H9 (cell line): Measurements from ENCODE around the gene MOB3B. TPM values are rescaled to one million over a fixed set of nuclear protein-coding genes. Genes with fewer than 3 reads are reported as not detected.

Experiments used
- DNase-seq: peaks from one replicate; pipeline ENCODE4 v3.0.0-alpha.2; 2017
- H2AFZ ChIP-seq: one replicate; pipeline ENCODE4 v1.6.1; 2013; ENCODE audit warnings: mild to moderate bottlenecking, low read length, control low read depth, moderate library complexity
- H2AK5ac ChIP-seq: 2 replicates; pipeline ENCODE4 v1.6.1; 2013; ENCODE audit warnings: low read length, control low read depth, mixed read lengths; ENCODE audit not compliant: insufficient read length
- H2BK120ac ChIP-seq: one replicate; pipeline ENCODE4 v1.6.1; 2013; ENCODE audit warnings: low read depth, mild to moderate bottlenecking, low read length, control low read depth, inconsistent platforms; ENCODE audit not compliant: poor library complexity, severe bottlenecking
- H2BK12ac ChIP-seq: 2 replicates; pipeline ENCODE4 v1.6.1; 2013; ENCODE audit warnings: low read length, control low read depth, mixed read lengths, low read depth; ENCODE audit not compliant: insufficient read length
- H2BK15ac ChIP-seq: 2 replicates; pipeline ENCODE4 v1.6.1; 2013; ENCODE audit warnings: low read depth, low read length, control low read depth
- H2BK20ac ChIP-seq: one replicate; pipeline ENCODE4 v1.6.1; 2013; ENCODE audit warnings: low read depth, mild to moderate bottlenecking, low read length, control low read depth, inconsistent platforms; ENCODE audit not compliant: poor library complexity, severe bottlenecking
- H2BK5ac ChIP-seq: 2 replicates; pipeline ENCODE4 v1.6.1; 2013; ENCODE audit warnings: low read length, control low read depth, mixed read lengths; ENCODE audit not compliant: insufficient read length
- H3K14ac ChIP-seq: 2 replicates; pipeline ENCODE4 v1.6.1; 2013; ENCODE audit warnings: low read length, control low read depth; ENCODE audit not compliant: insufficient read depth
- H3K18ac ChIP-seq: 2 replicates; pipeline ENCODE4 v1.6.1; 2013; ENCODE audit warnings: low read depth, mild to moderate bottlenecking, mixed read lengths, low read length, control low read depth; ENCODE audit not compliant: insufficient read length
- H3K23ac ChIP-seq: 2 replicates; pipeline ENCODE4 v1.6.1; 2013; ENCODE audit warnings: low read length, control low read depth, mixed read lengths, low read depth; ENCODE audit not compliant: insufficient read length
- H3K23me2 ChIP-seq: 2 replicates; pipeline ENCODE4 v1.6.1; 2013; ENCODE audit warnings: low read depth, mild to moderate bottlenecking, mixed read lengths, low read length, control low read depth; ENCODE audit not compliant: insufficient read length, poor library complexity, severe bottlenecking
- H3K27ac ChIP-seq: 2 replicates; pipeline ENCODE4 v1.5.1; 2013; ENCODE audit warnings: low read length, control low read depth, mixed read lengths, low read depth; ENCODE audit not compliant: insufficient read length
- H3K27me3 ChIP-seq: 2 replicates; pipeline ENCODE4 v1.6.1; 2013; ENCODE audit warnings: low read length, control low read depth, inconsistent platforms; ENCODE audit not compliant: insufficient read depth
- H3K4ac ChIP-seq: 2 replicates; pipeline ENCODE4 v1.6.1; 2013; ENCODE audit warnings: low read depth, mild to moderate bottlenecking, control low read depth, inconsistent platforms, low read length, moderate library complexity
- H3K4me1 ChIP-seq: 2 replicates; pipeline ENCODE4 v1.6.1; 2013; ENCODE audit warnings: low read length, control low read depth, inconsistent platforms; ENCODE audit not compliant: insufficient read depth
- H3K4me2 ChIP-seq: 2 replicates; pipeline ENCODE4 v1.6.1; 2013; ENCODE audit warnings: low read length, control low read depth, mixed read lengths; ENCODE audit not compliant: insufficient read length, insufficient read depth
- H3K56ac ChIP-seq: 2 replicates; pipeline ENCODE4 v1.6.1; 2013; ENCODE audit warnings: low read depth, mild to moderate bottlenecking, mixed read lengths, low read length, control low read depth; ENCODE audit not compliant: insufficient read length
- H3K79me1 ChIP-seq: 2 replicates; pipeline ENCODE4 v1.6.1; 2013; ENCODE audit warnings: low read depth, mild to moderate bottlenecking, moderate library complexity, low read length, control low read depth, inconsistent platforms; ENCODE audit not compliant: insufficient read depth, poor library complexity, severe bottlenecking
- H3K79me2 ChIP-seq: 2 replicates; pipeline ENCODE4 v1.6.1; 2013; ENCODE audit warnings: low read length, control low read depth, inconsistent platforms; ENCODE audit not compliant: insufficient read depth
- H3K9ac ChIP-seq: 2 replicates; pipeline ENCODE4 v1.6.1; 2013; ENCODE audit warnings: low read length, control low read depth, mixed read lengths; ENCODE audit not compliant: insufficient read length; ENCODE audit errors: extremely low read depth
- H3K9me3 ChIP-seq: one replicate; pipeline ENCODE4 v1.6.1; 2013; ENCODE audit warnings: low read depth, low read length, inconsistent platforms; ENCODE audit not compliant: control insufficient read depth
- H3T11ph ChIP-seq: one replicate; pipeline ENCODE4 v1.6.1; 2013; ENCODE audit warnings: mild to moderate bottlenecking, low read length, control low read depth, inconsistent platforms
- H4K20me1 ChIP-seq: one replicate; pipeline ENCODE4 v1.6.1; 2013; ENCODE audit not compliant: control insufficient read depth, insufficient read length, insufficient read depth
- H4K5ac ChIP-seq: 2 replicates; pipeline ENCODE4 v1.6.1; 2013; ENCODE audit warnings: low read depth, mild to moderate bottlenecking, mixed read lengths, low read length, control low read depth; ENCODE audit not compliant: insufficient read length
- H4K8ac ChIP-seq: replicated peaks from 2 replicates; pipeline ENCODE4 v1.6.1; 2013; ENCODE audit warnings: low read length, control low read depth, mixed read lengths, low read depth; ENCODE audit not compliant: insufficient read length
- H4K91ac ChIP-seq: 2 replicates; pipeline ENCODE4 v1.6.1; 2013; ENCODE audit warnings: low read depth, mild to moderate bottlenecking, moderate library complexity, mixed read lengths, low read length, control low read depth; ENCODE audit not compliant: insufficient read length
- H3K27ac Mint-ChIP-seq, 3 experiments: 2 replicates in 2 of 3; 3 replicates in 1 of 3; pipeline ENCODE4 v1.8.0; 2020 to 2021; ENCODE audit warnings: mixed read lengths in 3 of 3, mild to moderate bottlenecking in 1 of 3, moderate library complexity in 1 of 3
- H3K27me3 Mint-ChIP-seq: 2 replicates; pipeline ENCODE4 v1.8.0; 2021; ENCODE audit warnings: low read depth, mild to moderate bottlenecking, moderate library complexity, mixed read lengths
- H3K36me3 Mint-ChIP-seq, 3 experiments: 2 replicates in 2 of 3; 3 replicates in 1 of 3; pipeline ENCODE4 v1.8.0; 2020 to 2021; ENCODE audit warnings: low read depth in 3 of 3, mixed read lengths in 3 of 3; ENCODE audit not compliant: insufficient read depth in 1 of 3
- H3K4me1 Mint-ChIP-seq, 2 experiments: 2 replicates each; pipeline ENCODE4 v1.8.0; 2020; ENCODE audit warnings: mixed read lengths in 2 of 2
- H3K4me3 Mint-ChIP-seq, 2 experiments: 2 replicates in 1 of 2; 3 replicates in 1 of 2; pipeline ENCODE4 v1.8.0; 2020 to 2021; ENCODE audit warnings: mild to moderate bottlenecking in 2 of 2, mixed read lengths in 2 of 2, moderate library complexity in 1 of 2
- H3K9me3 Mint-ChIP-seq, 2 experiments: 2 replicates in 1 of 2; 3 replicates in 1 of 2; pipeline ENCODE4 v1.8.0; 2020; ENCODE audit warnings: mild to moderate bottlenecking in 2 of 2, mixed read lengths in 2 of 2, moderate library complexity in 1 of 2
- total RNA-seq: library from RNA; stranded (reverse); gene quantifications from 2 replicates; pipeline ENCODE4 v1.2.1, GENCODE V29; 2021
- TF ChIP-seq, protein P1 (sequence below): fragments of 200-600 bp; sonication (generic); conservative IDR thresholded peaks from 3 replicates; pipeline ENCODE4 v1.8.0; 2021; ENCODE audit warnings: antibody characterized with exemption, mild to moderate bottlenecking

The MOB3B gene
- total RNA-seq, 1 experiment from 2014 or later: 9.8 TPM

DNA sequence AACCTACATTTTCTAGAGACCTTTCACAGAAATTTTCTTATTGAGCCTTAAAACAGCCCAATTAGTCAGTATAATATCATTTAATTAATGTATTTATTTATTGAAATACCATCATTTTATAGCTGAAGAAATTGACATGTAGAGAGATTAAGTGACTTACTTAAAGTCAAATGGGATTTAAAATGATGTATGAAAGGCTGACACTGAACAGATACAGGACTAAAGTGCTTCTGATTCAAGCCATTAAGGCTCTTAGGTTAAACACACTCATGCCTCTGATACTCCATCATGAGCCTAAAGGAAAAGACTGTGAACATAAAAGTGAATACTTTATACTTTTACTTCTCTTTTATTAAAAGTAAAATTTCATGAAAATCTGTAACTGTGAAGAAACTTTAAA, 30.8 kb upstream of the MOB3B start:
- no peak overlapping the region for H3K4ac ChIP-seq

More for the DNA sequence above, 30.8 kb upstream of the MOB3B start:
- no peak overlapping the region for H4K8ac ChIP-seq
- H2BK12ac ChIP-seq: no peak overlapping the region
- Mint-ChIP-seq H3K9me3 (no peaks in the 10 kb centered on the region), H3K27me3 (no peaks in the 10 kb centered on the region), H3K36me3 (peaks cover 6 to 40% (median 40%) of the 10 kb centered on the region in 3 experiments; a peak in 5 of 7 replicates), H3K27ac (no peak overlapping the region), H3K4me1 (no peaks in the 10 kb centered on the region), H3K4me3 (no peak overlapping the region)
- H3K27ac ChIP-seq: no peak overlapping the region
- TF ChIP-seq, protein P1, sequence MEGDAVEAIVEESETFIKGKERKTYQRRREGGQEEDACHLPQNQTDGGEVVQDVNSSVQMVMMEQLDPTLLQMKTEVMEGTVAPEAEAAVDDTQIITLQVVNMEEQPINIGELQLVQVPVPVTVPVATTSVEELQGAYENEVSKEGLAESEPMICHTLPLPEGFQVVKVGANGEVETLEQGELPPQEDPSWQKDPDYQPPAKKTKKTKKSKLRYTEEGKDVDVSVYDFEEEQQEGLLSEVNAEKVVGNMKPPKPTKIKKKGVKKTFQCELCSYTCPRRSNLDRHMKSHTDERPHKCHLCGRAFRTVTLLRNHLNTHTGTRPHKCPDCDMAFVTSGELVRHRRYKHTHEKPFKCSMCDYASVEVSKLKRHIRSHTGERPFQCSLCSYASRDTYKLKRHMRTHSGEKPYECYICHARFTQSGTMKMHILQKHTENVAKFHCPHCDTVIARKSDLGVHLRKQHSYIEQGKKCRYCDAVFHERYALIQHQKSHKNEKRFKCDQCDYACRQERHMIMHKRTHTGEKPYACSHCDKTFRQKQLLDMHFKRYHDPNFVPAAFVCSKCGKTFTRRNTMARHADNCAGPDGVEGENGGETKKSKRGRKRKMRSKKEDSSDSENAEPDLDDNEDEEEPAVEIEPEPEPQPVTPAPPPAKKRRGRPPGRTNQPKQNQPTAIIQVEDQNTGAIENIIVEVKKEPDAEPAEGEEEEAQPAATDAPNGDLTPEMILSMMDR: no peak
- no peak for DNase-seq
- H2BK15ac ChIP-seq: no peak overlapping the region
- no peak overlapping the region for H4K91ac ChIP-seq
- H2AK5ac ChIP-seq: no peak overlapping the region
- H3K4me1 ChIP-seq: no peaks in the 10 kb centered on the region
- no peak overlapping the region for H3K23ac ChIP-seq
- H2BK20ac ChIP-seq: no peak overlapping the region
- H2AFZ ChIP-seq: no peak overlapping the region
- no peak overlapping the region for H4K5ac ChIP-seq
- H3K9ac ChIP-seq: no peak overlapping the region
- no peaks in the 10 kb centered on the region for H3K27me3 ChIP-seq
- no peak overlapping the region for H2BK5ac ChIP-seq
- H3K79me1 ChIP-seq: no peaks in the 10 kb centered on the region
- no peak overlapping the region for H3K18ac ChIP-seq
- no peak overlapping the region for H3K14ac ChIP-seq
- no peak overlapping the region for H2BK120ac ChIP-seq
- H4K20me1 ChIP-seq: no peaks in the 10 kb centered on the region
- no peak overlapping the region for H3K4me2 ChIP-seq
- no peak overlapping the region for H3T11ph ChIP-seq
- no peaks in the 10 kb centered on the region for H3K79me2 ChIP-seq
- no peaks in the 10 kb centered on the region for H3K9me3 ChIP-seq
- H3K23me2 ChIP-seq: no peaks in the 10 kb centered on the region
- no peak overlapping the region for H3K56ac ChIP-seq
